ENCODE data around the gene DOCK1. TPM values are rescaled to one million over a fixed set of nuclear protein-coding genes. Genes with fewer than 3 reads are reported as not detected.

The DOCK1 gene
- total RNA-seq, 1 experiment from 2014 or later = 82.2 TPM

- ChIA-PET POLR2A (no interaction called here), CTCF (no interaction called here)
- no peak for DNase-seq
- Histone ChIP-seq H3K9me3 (no peaks in the 10 kb centered on the region), H3K36me3 (ENCODE audit: control insufficient read depth, insufficient read depth, low read length) (no peaks in the 10 kb centered on the region), H3K4me1 (no peaks in the 10 kb centered on the region), H3K27me3 (replicated peaks; ENCODE audit: control insufficient read depth, insufficient read depth, low read length) (no peaks in the 10 kb centered on the region), H3K4me3 (ENCODE audit: low read depth, low read length) (no peak overlapping the region)
- intact Hi-C loops (cut with micrococcal nuclease; ENCODE audit: unreplicated experiment) = no loop called here
- Mint-ChIP-seq H3K27me3 (ENCODE audit: insufficient read depth, unreplicated experiment) (no peaks in the 10 kb centered on the region), H3K9me3 (ENCODE audit: unreplicated experiment) (no peaks in the 10 kb centered on the region), H3K4me1 (ENCODE audit: low read depth, unreplicated experiment) (no peaks in the 10 kb centered on the region), H3K27ac (ENCODE audit: unreplicated experiment) (no peak overlapping the region), H3K4me3 (ENCODE audit: unreplicated experiment) (no peak overlapping the region), H3K36me3 (ENCODE audit: insufficient read depth, unreplicated experiment) (no peaks in the 10 kb centered on the region)
- BruUV-seq (replicated peaks) = no TSS peak
- TF ChIP-seq CTCF (IDR thresholded peaks at IDR 0.05; ENCODE audit: insufficient read depth in 1 of 2, low read depth in 1 of 2, low read length in 1 of 2, severe bottlenecking in 1 of 2, unreplicated experiment in 1 of 2) = no peak
These were observed 254.5 kb downstream of the DOCK1 start for GRCh38 chr10:127159648-127160245.

GRCh38 chr10:127161482-127161881 is 256.3 kb downstream of the DOCK1 start:
- ChIA-PET POLR2A (no interaction called here), CTCF (no interaction called here)
- Histone ChIP-seq H3K9me3 (no peaks in the 10 kb centered on the region), H3K36me3 (ENCODE audit: control insufficient read depth, insufficient read depth, low read length) (no peaks in the 10 kb centered on the region), H3K4me1 (no peaks in the 10 kb centered on the region), H3K4me3 (ENCODE audit: low read depth, low read length) (no peak overlapping the region), H3K27me3 (replicated peaks; ENCODE audit: control insufficient read depth, insufficient read depth, low read length) (no peaks in the 10 kb centered on the region)
- Mint-ChIP-seq H3K9me3 (ENCODE audit: unreplicated experiment) (no peaks in the 10 kb centered on the region), H3K4me1 (ENCODE audit: low read depth, unreplicated experiment) (no peaks in the 10 kb centered on the region), H3K36me3 (ENCODE audit: insufficient read depth, unreplicated experiment) (no peaks in the 10 kb centered on the region), H3K27ac (ENCODE audit: unreplicated experiment) (no peak overlapping the region), H3K27me3 (ENCODE audit: insufficient read depth, unreplicated experiment) (no peaks in the 10 kb centered on the region), H3K4me3 (ENCODE audit: unreplicated experiment) (no peak overlapping the region)
- no peak for DNase-seq
- TF ChIP-seq CTCF (IDR thresholded peaks at IDR 0.05; ENCODE audit: insufficient read depth in 1 of 2, low read depth in 1 of 2, low read length in 1 of 2, severe bottlenecking in 1 of 2, unreplicated experiment in 1 of 2) = no peak
- intact Hi-C loops (cut with micrococcal nuclease; ENCODE audit: unreplicated experiment) = no loop called here
- no TSS peak for BruUV-seq (replicated peaks)

- CTCF ChIA-PET = no interaction called here
- no peak for DNase-seq
- Mint-ChIP-seq H3K9me3 (ENCODE audit: unreplicated experiment) (no peaks in the 10 kb centered on the region), H3K27ac (ENCODE audit: unreplicated experiment) (no peak overlapping the region), H3K36me3 (ENCODE audit: insufficient read depth, unreplicated experiment) (no peaks in the 10 kb centered on the region), H3K27me3 (ENCODE audit: insufficient read depth, unreplicated experiment) (no peaks in the 10 kb centered on the region), H3K4me1 (ENCODE audit: low read depth, unreplicated experiment) (no peaks in the 10 kb centered on the region), H3K4me3 (ENCODE audit: unreplicated experiment) (no peak overlapping the region)
- H3K4me1 ChIP-seq = no peaks in the 10 kb centered on the region
- no peak overlapping the region for H3K4me3 ChIP-seq (ENCODE audit: low read depth, low read length)
- BruUV-seq (replicated peaks) = no TSS peak
- POLR2A ChIA-PET = no interaction called here
- no peaks in the 10 kb centered on the region for H3K27me3 ChIP-seq (replicated peaks; ENCODE audit: control insufficient read depth, insufficient read depth, low read length)
- no peaks in the 10 kb centered on the region for H3K36me3 ChIP-seq (ENCODE audit: control insufficient read depth, insufficient read depth, low read length)
- intact Hi-C loops (cut with micrococcal nuclease; ENCODE audit: unreplicated experiment) = no loop called here
- no peaks in the 10 kb centered on the region for H3K9me3 ChIP-seq
- TF ChIP-seq CTCF (IDR thresholded peaks at IDR 0.05; ENCODE audit: insufficient read depth in 1 of 2, low read depth in 1 of 2, low read length in 1 of 2, severe bottlenecking in 1 of 2, unreplicated experiment in 1 of 2) = no peak
These were observed 257.6 kb downstream of the DOCK1 start for GRCh38 chr10:127162841-127163240.
